Mucosa of rectum (tissue), 2 donors: ENCODE measurements around the gene TMEM38A.
A peak's percentile ranks its signal among the peaks of the same experiment; 100 is the strongest.
"Not testable (repeated sequence)": the region's sequence is repeated elsewhere in the genome, so short reads cannot be mapped to it uniquely, and the experiment has no call there.

Source experiments
- H3K27ac ChIP-seq, 2 donors: one replicate each; pipeline ENCODE4 v1.7.0; 2013; ENCODE audit warnings: inconsistent platforms in 2 of 2, low read depth in 2 of 2, low read length in 2 of 2
- H3K27me3 ChIP-seq, 2 donors: one replicate each; pipeline ENCODE4 v1.7.0; 2013; ENCODE audit warnings: low read length in 2 of 2; ENCODE audit not compliant: control insufficient read depth in 2 of 2, insufficient read depth in 2 of 2
- H3K36me3 ChIP-seq, 2 donors: one replicate each; pipeline ENCODE4 v1.7.0; 2013; ENCODE audit warnings: low read length in 2 of 2; ENCODE audit not compliant: control insufficient read depth in 2 of 2, insufficient read depth in 2 of 2
- H3K4me1 ChIP-seq, 2 donors: one replicate each; pipeline ENCODE4 v1.7.0; 2013; ENCODE audit warnings: low read length in 2 of 2, mild to moderate bottlenecking in 1 of 2; ENCODE audit not compliant: control insufficient read depth in 2 of 2, insufficient read depth in 2 of 2
- H3K4me3 ChIP-seq, 2 donors: one replicate each; pipeline ENCODE4 v1.7.0; 2013; ENCODE audit warnings: low read length in 2 of 2
- H3K9ac ChIP-seq, 2 donors: one replicate each; pipeline ENCODE4 v1.7.0; 2013; ENCODE audit warnings: low read length in 2 of 2, low read depth in 1 of 2, mild to moderate bottlenecking in 1 of 2
- H3K9me3 ChIP-seq, 2 donors: one replicate each; pipeline ENCODE4 v1.7.0; 2013; ENCODE audit warnings: low read length in 2 of 2; ENCODE audit not compliant: control insufficient read depth in 2 of 2
- donor health status: healthy.
- donor health status: Normal muscosa, but diverticular disease.

Gene TMEM38A

GRCh38 chr19:16654140-16654539 lies 6.8 kb upstream of the TMEM38A start:
- Histone ChIP-seq H3K4me1 (peaks cover 10 to 12% of the 10 kb centered on the region in 2 donors), H3K36me3 (peaks cover 57 to 82% of the 10 kb centered on the region in 2 donors), H3K27ac (no peak overlapping the region), H3K27me3 (no peaks in the 10 kb centered on the region), H3K4me3 (no peak overlapping the region), H3K9me3 (no peaks in the 10 kb centered on the region), H3K9ac (no peak overlapping the region)

GRCh38 chr19:16654627-16655026 lies 6.3 kb upstream of the TMEM38A start:
- Histone ChIP-seq H3K9ac (no peak overlapping the region), H3K27ac (no peak overlapping the region), H3K4me3 (no peak overlapping the region), H3K4me1 (peaks cover 13 to 15% of the 10 kb centered on the region in 2 donors), H3K27me3 (no peaks in the 10 kb centered on the region), H3K36me3 (peaks cover 57 to 81% of the 10 kb centered on the region in 2 donors), H3K9me3 (no peaks in the 10 kb centered on the region)

GRCh38 chr19:16655727-16656126 lies 5.2 kb upstream of the TMEM38A start:
- H3K27ac ChIP-seq: no peak overlapping the region
- no peaks in the 10 kb centered on the region for H3K9me3 ChIP-seq
- peaks cover 55 to 79% of the 10 kb centered on the region in 2 donors for H3K36me3 ChIP-seq
- no peaks in the 10 kb centered on the region for H3K27me3 ChIP-seq
- peaks cover 17 to 19% of the 10 kb centered on the region in 2 donors for H3K4me1 ChIP-seq
- no peak overlapping the region for H3K4me3 ChIP-seq
- H3K9ac ChIP-seq: no peak overlapping the region

- Histone ChIP-seq H3K36me3 (peaks cover 40 to 63% of the 10 kb centered on the region in 2 donors), H3K27ac (no peak overlapping the region), H3K4me1 (peaks cover 17 to 19% of the 10 kb centered on the region in 2 donors), H3K27me3 (no peaks in the 10 kb centered on the region), H3K9me3 (no peaks in the 10 kb centered on the region), H3K9ac (no peak overlapping the region), H3K4me3 (no peak overlapping the region)
Measured at GRCh38 chr19:16657384-16657783, 3.6 kb upstream of the TMEM38A start.

GRCh38 chr19:16659464-16659831 lies 1.5 kb upstream of the TMEM38A start:
- H3K27ac ChIP-seq: peak overlapping the region in 1 of 2 donors; percentile 95
- no peaks in the 10 kb centered on the region for H3K9me3 ChIP-seq
- peaks cover 24 to 43% of the 10 kb centered on the region in 2 donors for H3K36me3 ChIP-seq
- peak overlapping the region; percentile 78 to 90 for H3K9ac ChIP-seq
- H3K4me1 ChIP-seq: peaks cover 17 to 23% of the 10 kb centered on the region in 2 donors
- H3K4me3 ChIP-seq: peak overlapping the region; percentile 82 to 97
- H3K27me3 ChIP-seq: no peaks in the 10 kb centered on the region

GRCh38 chr19:16659832-16660708 lies 869 bp upstream of the TMEM38A start, which contains the start of gene SMIM7:
SMIM7 (minus strand) TSS chr19:16660144; CDS start chr19:16660110, 34 bp downstream.
- H3K9ac ChIP-seq: peak within 1 kb of the TSS; percentile 78 to 90
- peaks cover 17 to 23% of the 10 kb centered on the region in 2 donors for H3K4me1 ChIP-seq
- H3K27me3 ChIP-seq: no peaks in the 10 kb centered on the region
- H3K36me3 ChIP-seq: peaks cover 21 to 37% of the 10 kb centered on the region in 2 donors
- H3K4me3 ChIP-seq: peak within 1 kb of the TSS; percentile 82 to 97
- no peaks in the 10 kb centered on the region for H3K9me3 ChIP-seq
- H3K27ac ChIP-seq: peak within 1 kb of the TSS; percentile 90 to 95

GRCh38 chr19:16661480-16662034 lies 618 bp downstream of the TMEM38A start:
- peak overlapping the region; percentile 82 to 97 for H3K4me3 ChIP-seq
- H3K27me3 ChIP-seq: no peaks in the 10 kb centered on the region
- H3K4me1 ChIP-seq: peaks cover 17 to 23% of the 10 kb centered on the region in 2 donors
- H3K9ac ChIP-seq: peak overlapping the region; percentile 30 to 32
- peaks cover 13 to 24% of the 10 kb centered on the region in 2 donors for H3K36me3 ChIP-seq
- no peak overlapping the region for H3K27ac ChIP-seq
- H3K9me3 ChIP-seq: no peaks in the 10 kb centered on the region

GRCh38 chr19:16668176-16668575 lies 7.2 kb downstream of the TMEM38A start:
- H3K27me3 ChIP-seq: no peaks in the 10 kb centered on the region

GRCh38 chr19:16668702-16669101 lies 7.8 kb downstream of the TMEM38A start:
- not testable (repeated sequence) for H3K27ac ChIP-seq, H3K9me3 ChIP-seq, H3K4me3 ChIP-seq, H3K36me3 ChIP-seq, H3K4me1 ChIP-seq, H3K27me3 ChIP-seq, H3K9ac ChIP-seq

More at GRCh38 chr19:16668176-16668575, 7.2 kb downstream of the TMEM38A start:
- H3K9ac ChIP-seq: no peak overlapping the region
- H3K36me3 ChIP-seq: no peaks in the 10 kb centered on the region
- peaks cover 3 to 5% of the 10 kb centered on the region in 2 donors for H3K4me1 ChIP-seq
- no peak overlapping the region for H3K27ac ChIP-seq
- no peak overlapping the region for H3K4me3 ChIP-seq
- H3K9me3 ChIP-seq: no peaks in the 10 kb centered on the region

- no peaks in the 10 kb centered on the region for H3K27me3 ChIP-seq
- no peaks in the 10 kb centered on the region for H3K36me3 ChIP-seq
- no peak overlapping the region for H3K27ac ChIP-seq
Measured at GRCh38 chr19:16670291-16670690, 9.4 kb downstream of the TMEM38A start.

More at GRCh38 chr19:16670291-16670690, 9.4 kb downstream of the TMEM38A start:
- Histone ChIP-seq H3K9me3 (no peaks in the 10 kb centered on the region), H3K4me3 (no peak overlapping the region), H3K4me1 (peaks cover 0 to 3% of the 10 kb centered on the region in 2 donors), H3K9ac (no peak overlapping the region)
